ENCODE data around the gene OTUD1. TPM values are rescaled to one million over a fixed set of nuclear protein-coding genes. Genes with fewer than 3 reads are reported as not detected.

The OTUD1 gene
- total and polyA plus RNA-seq, 10 of the 15 experiments (the other 5 are each of a cell fraction or from before 2014, with no cell fraction given) = 0.18 to 1.6 (median 0.63) TPM; not detected in 1

- no peak for TF ChIP-seq IRF3 (IDR thresholded peaks at IDR 0.05)
- TF ChIP-seq BRCA1 (IDR thresholded peaks at IDR 0.05; ENCODE audit: low read depth, low read length) = no peak
- TF ChIP-seq ZBTB33 (IDR thresholded peaks at IDR 0.05) = no peak
- no peak for TF ChIP-seq NR2C2 (IDR thresholded peaks at IDR 0.05; ENCODE audit: borderline replicate concordance, control insufficient read depth, insufficient read length, low read depth)
Measured at GRCh38 chr10:23469596-23470237, 30.8 kb downstream of the OTUD1 start (continued).

GRCh38 chr10:23472181-23472580 is 33.3 kb downstream of the OTUD1 start:
- intact Hi-C loops (cut with micrococcal nuclease; ENCODE audit: unreplicated experiment) = no loop called here
- FAIRE-seq = no peak
- RAD21 ChIA-PET (ENCODE audit: unreplicated experiment) = no interaction called here
- no peak for ATAC-seq
- no TSS peak for BruUV-seq (replicated peaks)
- Histone ChIP-seq H2AFZ (ENCODE audit: control insufficient read depth, low read depth, low read length) (no peak overlapping the region), H3K79me2 (ENCODE audit: control insufficient read depth, insufficient read depth, low read length) (no peaks in the 10 kb centered on the region), H3K9ac (ENCODE audit: control insufficient read depth, insufficient read depth, low read length) (no peak overlapping the region), H3K36me3 (ENCODE audit: control insufficient read depth in 2 of 2, insufficient read depth in 2 of 2, low read length in 1 of 2) (no peaks in the 10 kb centered on the region), H3K27me3 (replicated peaks in 1 of 2; ENCODE audit: control insufficient read depth in 2 of 2, insufficient read depth in 2 of 2, low read length in 1 of 2) (no peaks in the 10 kb centered on the region), H3K4me2 (ENCODE audit: control insufficient read depth, insufficient read depth) (no peak overlapping the region), H3K9me3 (replicated peaks; ENCODE audit: control insufficient read depth, insufficient read depth, low read length) (no peaks in the 10 kb centered on the region), H3K4me1 (ENCODE audit: control insufficient read depth, insufficient read depth, low read length) (no peaks in the 10 kb centered on the region), H3K4me3 (no peak overlapping the region), H4K20me1 (ENCODE audit: control insufficient read depth, insufficient read depth) (no peaks in the 10 kb centered on the region), H3K27ac (ENCODE audit: control insufficient read depth, insufficient read depth) (no peak overlapping the region)
- 60% methylated on average over 8 of the region's 8 CpGs for WGBS (ENCODE audit: insufficient coverage, insufficient replicate concordance, low lambda C conversion rate, missing lambda C conversion rate)
- POLR2A ChIA-PET = no interaction called here
- in situ Hi-C loops (cut with MboI) = no loop called here
- CTCF ChIA-PET = no interaction called here
- no peak for DNase-seq (ENCODE audit: low read depth, low spot score)
- SMC1A ChIA-PET (ENCODE audit: uncharacterized antibody, unreplicated experiment) = no interaction called here
- TF ChIP-seq, protein P1, sequence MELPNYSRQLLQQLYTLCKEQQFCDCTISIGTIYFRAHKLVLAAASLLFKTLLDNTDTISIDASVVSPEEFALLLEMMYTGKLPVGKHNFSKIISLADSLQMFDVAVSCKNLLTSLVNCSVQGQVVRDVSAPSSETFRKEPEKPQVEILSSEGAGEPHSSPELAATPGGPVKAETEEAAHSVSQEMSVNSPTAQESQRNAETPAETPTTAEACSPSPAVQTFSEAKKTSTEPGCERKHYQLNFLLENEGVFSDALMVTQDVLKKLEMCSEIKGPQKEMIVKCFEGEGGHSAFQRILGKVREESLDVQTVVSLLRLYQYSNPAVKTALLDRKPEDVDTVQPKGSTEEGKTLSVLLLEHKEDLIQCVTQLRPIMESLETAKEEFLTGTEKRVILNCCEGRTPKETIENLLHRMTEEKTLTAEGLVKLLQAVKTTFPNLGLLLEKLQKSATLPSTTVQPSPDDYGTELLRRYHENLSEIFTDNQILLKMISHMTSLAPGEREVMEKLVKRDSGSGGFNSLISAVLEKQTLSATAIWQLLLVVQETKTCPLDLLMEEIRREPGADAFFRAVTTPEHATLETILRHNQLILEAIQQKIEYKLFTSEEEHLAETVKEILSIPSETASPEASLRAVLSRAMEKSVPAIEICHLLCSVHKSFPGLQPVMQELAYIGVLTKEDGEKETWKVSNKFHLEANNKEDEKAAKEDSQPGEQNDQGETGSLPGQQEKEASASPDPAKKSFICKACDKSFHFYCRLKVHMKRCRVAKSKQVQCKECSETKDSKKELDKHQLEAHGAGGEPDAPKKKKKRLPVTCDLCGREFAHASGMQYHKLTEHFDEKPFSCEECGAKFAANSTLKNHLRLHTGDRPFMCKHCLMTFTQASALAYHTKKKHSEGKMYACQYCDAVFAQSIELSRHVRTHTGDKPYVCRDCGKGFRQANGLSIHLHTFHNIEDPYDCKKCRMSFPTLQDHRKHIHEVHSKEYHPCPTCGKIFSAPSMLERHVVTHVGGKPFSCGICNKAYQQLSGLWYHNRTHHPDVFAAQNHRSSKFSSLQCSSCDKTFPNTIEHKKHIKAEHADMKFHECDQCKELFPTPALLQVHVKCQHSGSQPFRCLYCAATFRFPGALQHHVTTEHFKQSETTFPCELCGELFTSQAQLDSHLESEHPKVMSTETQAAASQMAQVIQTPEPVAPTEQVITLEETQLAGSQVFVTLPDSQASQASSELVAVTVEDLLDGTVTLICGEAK (IDR thresholded peaks at IDR 0.05; ENCODE audit: borderline replicate concordance) = no peak
- no peak for TF ChIP-seq ZNF217 (IDR thresholded peaks at IDR 0.05)
- TF ChIP-seq POLR2AphosphoS5 (IDR thresholded peaks at IDR 0.05; ENCODE audit: low read length) = no peak
- TF ChIP-seq POLR2AphosphoS2 (IDR thresholded peaks at IDR 0.05; ENCODE audit: low read depth, low read length) = no peak
- TF ChIP-seq IRF4 (IDR thresholded peaks at IDR 0.05; ENCODE audit: low read depth, low read length) = no peak
- no peak for TF ChIP-seq IKZF1 (conservative IDR thresholded peaks at IDR 0.05)
- TF ChIP-seq ZNF592 (IDR thresholded peaks at IDR 0.05) = no peak

All from GM12878 (cell line).